ENCODE results near the gene GRIN2B. TPM values are rescaled to one million over a fixed set of nuclear protein-coding genes. Genes with fewer than 3 reads are reported as not detected.

GRIN2B gene
- total RNA-seq, 6 experiments from 2014 or later, result not detected

DNA sequence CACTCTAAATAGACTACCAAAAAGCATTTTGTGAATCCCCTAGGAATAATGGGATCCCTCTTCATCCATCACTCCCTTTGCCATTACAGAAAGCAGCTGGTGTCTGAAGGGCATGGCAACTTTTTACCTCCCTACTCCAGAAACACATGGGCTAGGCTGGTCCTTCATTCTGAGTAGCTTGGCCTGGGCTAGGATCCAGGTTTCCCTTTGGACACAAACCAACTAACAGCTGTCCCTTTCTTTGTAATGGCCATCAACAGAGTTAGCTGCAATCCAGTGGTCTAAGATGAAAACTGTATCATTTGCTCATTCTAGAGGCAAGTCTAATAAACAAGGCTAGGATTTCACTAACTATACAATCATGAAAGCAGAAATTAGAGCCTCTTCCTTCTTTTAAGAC lies 7.4 kb downstream of the GRIN2B start:
- Mint-ChIP-seq H3K4me3 (no peak overlapping the region), H3K27ac (no peak overlapping the region), H3K36me3 (ENCODE audit: low read depth) (peaks cover 4% of the 10 kb centered on the region), H3K27me3 (ENCODE audit: insufficient read depth) (no peaks in the 10 kb centered on the region; the same call in 1 of the 2 replicates), H3K4me1 (ENCODE audit: low read depth) (no peaks in the 10 kb centered on the region), H3K9me3 (peaks cover 75% of the 10 kb centered on the region)
- TF ChIP-seq, protein P1, sequence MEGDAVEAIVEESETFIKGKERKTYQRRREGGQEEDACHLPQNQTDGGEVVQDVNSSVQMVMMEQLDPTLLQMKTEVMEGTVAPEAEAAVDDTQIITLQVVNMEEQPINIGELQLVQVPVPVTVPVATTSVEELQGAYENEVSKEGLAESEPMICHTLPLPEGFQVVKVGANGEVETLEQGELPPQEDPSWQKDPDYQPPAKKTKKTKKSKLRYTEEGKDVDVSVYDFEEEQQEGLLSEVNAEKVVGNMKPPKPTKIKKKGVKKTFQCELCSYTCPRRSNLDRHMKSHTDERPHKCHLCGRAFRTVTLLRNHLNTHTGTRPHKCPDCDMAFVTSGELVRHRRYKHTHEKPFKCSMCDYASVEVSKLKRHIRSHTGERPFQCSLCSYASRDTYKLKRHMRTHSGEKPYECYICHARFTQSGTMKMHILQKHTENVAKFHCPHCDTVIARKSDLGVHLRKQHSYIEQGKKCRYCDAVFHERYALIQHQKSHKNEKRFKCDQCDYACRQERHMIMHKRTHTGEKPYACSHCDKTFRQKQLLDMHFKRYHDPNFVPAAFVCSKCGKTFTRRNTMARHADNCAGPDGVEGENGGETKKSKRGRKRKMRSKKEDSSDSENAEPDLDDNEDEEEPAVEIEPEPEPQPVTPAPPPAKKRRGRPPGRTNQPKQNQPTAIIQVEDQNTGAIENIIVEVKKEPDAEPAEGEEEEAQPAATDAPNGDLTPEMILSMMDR (IDR thresholded peaks at IDR 0.05), result no peak
- no peak for DNase-seq

GRCh38 chr12:13970803-13971202 lies 10.6 kb downstream of the GRIN2B start:
- no peaks in the 10 kb centered on the region for H3K4me1 Mint-ChIP-seq (ENCODE audit: low read depth)

GRCh38 chr12:13968281-13968680 lies 13.1 kb downstream of the GRIN2B start:
- DNase-seq, result no peak
- Mint-ChIP-seq H3K27me3 (ENCODE audit: insufficient read depth) (no peaks in the 10 kb centered on the region), H3K4me1 (ENCODE audit: low read depth) (no peaks in the 10 kb centered on the region), H3K4me3 (no peak overlapping the region), H3K9me3 (peaks cover 41% of the 10 kb centered on the region), H3K27ac (no peak overlapping the region), H3K36me3 (ENCODE audit: low read depth) (no peaks in the 10 kb centered on the region; the same call in 1 of the 2 replicates)
- TF ChIP-seq, protein P1 (IDR thresholded peaks at IDR 0.05), result no peak

More at GRCh38 chr12:13970803-13971202, 10.6 kb downstream of the GRIN2B start:
- H3K9me3 Mint-ChIP-seq, result peaks cover 50% of the 10 kb centered on the region
- no peaks in the 10 kb centered on the region for H3K27me3 Mint-ChIP-seq (ENCODE audit: insufficient read depth)
- TF ChIP-seq, protein P1 (IDR thresholded peaks at IDR 0.05), result no peak
- no peak overlapping the region for H3K4me3 Mint-ChIP-seq
- no peaks in the 10 kb centered on the region; the same call in 1 of the 2 replicates for H3K36me3 Mint-ChIP-seq (ENCODE audit: low read depth)
- H3K27ac Mint-ChIP-seq, result no peak overlapping the region
- no peak for DNase-seq

DNA sequence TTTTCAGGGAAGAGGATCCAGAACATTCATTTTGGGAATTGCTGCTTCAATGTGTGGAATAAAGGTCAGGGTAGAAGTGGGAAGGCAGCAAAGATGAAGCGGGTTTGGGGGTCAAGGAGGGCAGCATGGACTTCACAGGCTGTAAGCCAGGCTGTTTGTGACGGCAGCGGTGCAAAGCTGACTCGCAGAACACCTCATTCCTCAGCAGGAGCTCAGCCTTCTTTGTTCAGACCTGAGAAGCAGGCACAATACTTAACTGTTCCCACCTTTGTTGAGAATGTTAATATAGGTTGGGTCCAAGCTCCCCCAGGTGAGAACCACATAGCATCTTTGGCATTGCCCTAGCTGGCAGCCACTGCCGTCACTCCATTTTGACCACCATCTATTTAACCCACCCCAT lies 16.7 kb downstream of the GRIN2B start:
- H3K27ac Mint-ChIP-seq, result no peak overlapping the region
- no peaks in the 10 kb centered on the region for H3K27me3 Mint-ChIP-seq (ENCODE audit: insufficient read depth)
- TF ChIP-seq, protein P1 (IDR thresholded peaks at IDR 0.05), result no peak
- DNase-seq, result no peak
- no peaks in the 10 kb centered on the region for H3K4me1 Mint-ChIP-seq (ENCODE audit: low read depth)
- no peak overlapping the region for H3K4me3 Mint-ChIP-seq
- peaks cover 4% of the 10 kb centered on the region; the same call in 1 of the 2 replicates for H3K36me3 Mint-ChIP-seq (ENCODE audit: low read depth)
- peaks cover 39% of the 10 kb centered on the region for H3K9me3 Mint-ChIP-seq

DNA sequence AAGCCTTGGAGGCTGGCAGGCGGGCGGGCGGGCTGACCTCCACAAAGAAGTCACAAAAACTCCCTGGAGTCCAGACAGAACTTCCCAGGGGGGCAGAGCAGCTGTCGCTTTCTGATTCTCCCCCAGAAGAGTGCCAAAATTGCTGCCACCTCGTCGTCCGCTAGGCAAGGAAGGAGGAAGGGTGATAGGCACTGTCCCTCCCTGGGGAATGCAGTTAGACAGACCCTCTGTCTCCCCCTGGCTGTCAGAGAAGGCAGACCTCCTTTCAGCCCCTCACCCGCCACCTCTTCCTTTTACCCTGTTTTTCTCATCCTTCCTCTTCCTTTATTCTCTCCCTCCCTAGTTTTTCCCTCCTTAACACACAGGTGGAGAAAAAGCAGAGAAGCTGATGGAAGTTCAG lies 18.7 kb downstream of the GRIN2B start:
- Mint-ChIP-seq H3K27me3 (ENCODE audit: insufficient read depth) (no peaks in the 10 kb centered on the region; the same call in 1 of the 2 replicates), H3K4me1 (ENCODE audit: low read depth) (no peaks in the 10 kb centered on the region), H3K27ac (no peak overlapping the region), H3K4me3 (no peak overlapping the region), H3K36me3 (ENCODE audit: low read depth) (peaks cover 4% of the 10 kb centered on the region; the same call in 1 of the 2 replicates), H3K9me3 (peaks cover 41% of the 10 kb centered on the region)
- TF ChIP-seq, protein P1 (IDR thresholded peaks at IDR 0.05), result no peak
- no peak for DNase-seq

- H3K36me3 Mint-ChIP-seq (ENCODE audit: low read depth), result peaks cover 4% of the 10 kb centered on the region; the same call in 1 of the 2 replicates
- H3K27ac Mint-ChIP-seq, result no peak overlapping the region
- H3K27me3 Mint-ChIP-seq (ENCODE audit: insufficient read depth), result no peaks in the 10 kb centered on the region; the same call in 1 of the 2 replicates
- no peak overlapping the region for H3K4me3 Mint-ChIP-seq
- TF ChIP-seq, protein P1 (IDR thresholded peaks at IDR 0.05), result no peak
- no peak for DNase-seq
- H3K9me3 Mint-ChIP-seq, result peaks cover 45% of the 10 kb centered on the region
- no peaks in the 10 kb centered on the region for H3K4me1 Mint-ChIP-seq (ENCODE audit: low read depth)
Observed at GRCh38 chr12:13961971-13962370, 19.4 kb downstream of the GRIN2B start.
